ENCODE results near the gene SCTR.

DNA sequence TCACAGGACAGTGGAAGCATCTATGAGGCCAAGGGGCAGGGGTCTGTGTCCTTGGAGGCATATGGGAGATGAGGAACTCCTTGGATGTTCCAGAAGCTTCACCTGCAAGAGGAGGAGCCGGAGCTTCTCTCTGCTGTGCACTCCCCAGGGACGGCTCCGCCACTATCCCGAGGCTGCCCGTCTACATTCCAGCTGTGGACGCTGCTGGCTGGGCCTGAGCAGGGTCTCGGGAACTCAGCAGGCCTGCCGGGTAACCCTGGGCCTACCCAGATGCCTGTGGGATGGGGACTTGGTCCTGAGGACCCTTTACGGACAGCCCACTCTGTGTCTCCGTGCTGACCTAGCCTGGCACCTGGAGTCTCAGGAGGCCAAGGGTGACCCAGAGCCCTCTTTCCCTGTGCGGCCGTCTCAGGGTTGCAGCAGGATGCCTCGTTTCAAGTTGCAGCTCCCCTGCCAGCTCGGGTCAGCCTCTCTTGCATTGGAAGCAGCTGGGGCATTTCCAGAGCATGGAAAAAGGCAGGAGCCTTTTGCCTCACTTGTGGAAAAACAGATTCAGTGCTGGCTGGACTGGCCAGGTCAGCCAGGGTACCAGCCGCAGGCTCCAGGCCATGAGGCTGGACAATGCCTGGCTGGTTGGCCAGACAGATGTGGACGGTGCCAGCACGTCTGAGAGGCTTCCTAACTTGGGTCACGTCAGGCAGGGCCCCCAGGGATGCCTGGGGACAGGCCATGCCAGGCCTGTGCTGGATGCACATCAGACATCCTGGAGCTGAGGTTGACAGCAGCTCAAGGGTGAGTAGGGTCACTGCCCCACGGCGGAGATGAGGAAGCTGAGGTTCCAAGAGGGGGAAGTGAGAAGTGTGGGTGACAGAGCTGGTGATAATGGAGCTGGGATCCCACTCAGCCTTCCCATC is 41.5 kb downstream of the SCTR start:
- TF ChIP-seq, protein P1, sequence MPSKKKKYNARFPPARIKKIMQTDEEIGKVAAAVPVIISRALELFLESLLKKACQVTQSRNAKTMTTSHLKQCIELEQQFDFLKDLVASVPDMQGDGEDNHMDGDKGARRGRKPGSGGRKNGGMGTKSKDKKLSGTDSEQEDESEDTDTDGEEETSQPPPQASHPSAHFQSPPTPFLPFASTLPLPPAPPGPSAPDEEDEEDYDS (CRISPR knock-in tag; IDR thresholded peaks at IDR 0.05), result no peak
- no peak for TF ChIP-seq ARHGAP35 (CRISPR knock-in tag; IDR thresholded peaks at IDR 0.05; ENCODE audit: borderline replicate concordance)
- no peak for TF ChIP-seq CEBPB (IDR thresholded peaks at IDR 0.05; ENCODE audit: borderline replicate concordance, low read depth, low read length)
- no peak for TF ChIP-seq NCOA5 (CRISPR knock-in tag; IDR thresholded peaks at IDR 0.05)
